ENCODE measurements around the gene TMX4. TPM values are rescaled to one million over a fixed set of nuclear protein-coding genes. Genes with fewer than 3 reads are reported as not detected.

TMX4 gene
- 10 to 100 TPM; 54.2 to 56.8 TPM for total RNA-seq
- 10 to 100 TPM; 15.8 to 16.9 TPM for polyA plus RNA-seq
- long read RNA-seq, donor 1, full-length matches to known transcripts: 215 of 237 reads
- long read RNA-seq, donor 1, partial matches to known transcripts: 3 of 237 reads
- long read RNA-seq, donor 1, other reads (novel, unspliced or antisense): 19 of 237 reads
- long read RNA-seq, donor 2, full-length matches to known transcripts: 29 of 43 reads
- long read RNA-seq, donor 2, partial matches to known transcripts: 6 of 43 reads
- long read RNA-seq, donor 2, other reads (novel, unspliced or antisense): 8 of 43 reads

- peak within 1 kb of the TSS; percentile 96 for H3K27ac ChIP-seq (ENCODE audit: low read depth in 1 of 2, low read length in 2 of 2)
- DNase-seq: peak; percentile 99
- H3K4me1 ChIP-seq (ENCODE audit: control insufficient read depth in 1 of 2, insufficient read depth in 2 of 2, low read length in 2 of 2): no peaks in the 10 kb centered on the region
- no peaks in the 10 kb centered on the region for H3K36me3 ChIP-seq (ENCODE audit: control insufficient read depth in 1 of 2, insufficient read depth in 2 of 2, low read length in 1 of 2)
- intact Hi-C loops (cut with DNase I): no loop called here
- no peaks in the 10 kb centered on the region for H3K27me3 ChIP-seq (ENCODE audit: control insufficient read depth in 1 of 2, insufficient read depth in 2 of 2, low read length in 1 of 2)
- peak within 1 kb of the TSS; percentile 87 to 90 for H3K4me3 ChIP-seq (ENCODE audit: low read length in 2 of 2)
- ATAC-seq (ENCODE audit: low FRiP score): peak; percentile 97
- H3K9me3 ChIP-seq (ENCODE audit: control insufficient read depth, low read length): no peaks in the 10 kb centered on the region
- 0% methylated on average over 73 to 83 of the region's 83 CpGs for WGBS, 2 donors
Observed at GRCh38 chr20:8019246-8019997, at the start of gene TMX4. TSS of gene TMX4 (minus strand) at chr20:8019761. CDS start at chr20:8019613, 148 bp downstream.

GRCh38 chr20:8067082-8067481 lies 47.5 kb upstream of the TMX4 start:
- intact Hi-C loops (cut with DNase I): no loop called here
- no peak for DNase-seq
- Histone ChIP-seq H3K36me3 (ENCODE audit: control insufficient read depth in 1 of 2, insufficient read depth in 2 of 2, low read length in 1 of 2) (no peaks in the 10 kb centered on the region), H3K4me1 (ENCODE audit: control insufficient read depth in 1 of 2, insufficient read depth in 2 of 2, low read length in 2 of 2) (no peaks in the 10 kb centered on the region), H3K4me3 (ENCODE audit: low read length in 2 of 2) (no peak overlapping the region), H3K27ac (ENCODE audit: low read depth in 1 of 2, low read length in 2 of 2) (no peak overlapping the region), H3K27me3 (ENCODE audit: control insufficient read depth in 1 of 2, insufficient read depth in 2 of 2, low read length in 1 of 2) (no peaks in the 10 kb centered on the region), H3K9me3 (ENCODE audit: control insufficient read depth, low read length) (no peaks in the 10 kb centered on the region)
- ATAC-seq (ENCODE audit: low FRiP score): no peak
- WGBS, 2 donors: 88 to 90% methylated on average over 5 of the region's 5 CpGs

GRCh38 chr20:8066662-8067061 lies 47.1 kb upstream of the TMX4 start:
- H3K36me3 ChIP-seq (ENCODE audit: control insufficient read depth in 1 of 2, insufficient read depth in 2 of 2, low read length in 1 of 2): no peaks in the 10 kb centered on the region
- WGBS, 2 donors: 79 to 91% methylated on average over 2 of the region's 2 CpGs
- ATAC-seq (ENCODE audit: low FRiP score): no peak
- H3K4me3 ChIP-seq (ENCODE audit: low read length in 2 of 2): no peak overlapping the region
- DNase-seq: no peak
- intact Hi-C loops (cut with DNase I): no loop called here
- no peak overlapping the region for H3K27ac ChIP-seq (ENCODE audit: low read depth in 1 of 2, low read length in 2 of 2)
- no peaks in the 10 kb centered on the region for H3K27me3 ChIP-seq (ENCODE audit: control insufficient read depth in 1 of 2, insufficient read depth in 2 of 2, low read length in 1 of 2)
- H3K9me3 ChIP-seq (ENCODE audit: control insufficient read depth, low read length): no peaks in the 10 kb centered on the region
- H3K4me1 ChIP-seq (ENCODE audit: control insufficient read depth in 1 of 2, insufficient read depth in 2 of 2, low read length in 2 of 2): no peaks in the 10 kb centered on the region

GRCh38 chr20:8065691-8066090 lies 46.1 kb upstream of the TMX4 start:
- intact Hi-C loops (cut with DNase I): no loop called here
- Histone ChIP-seq H3K27ac (ENCODE audit: low read depth in 1 of 2, low read length in 2 of 2) (no peak overlapping the region), H3K9me3 (ENCODE audit: control insufficient read depth, low read length) (no peaks in the 10 kb centered on the region), H3K27me3 (ENCODE audit: control insufficient read depth in 1 of 2, insufficient read depth in 2 of 2, low read length in 1 of 2) (no peaks in the 10 kb centered on the region), H3K4me1 (ENCODE audit: control insufficient read depth in 1 of 2, insufficient read depth in 2 of 2, low read length in 2 of 2) (no peaks in the 10 kb centered on the region), H3K36me3 (ENCODE audit: control insufficient read depth in 1 of 2, insufficient read depth in 2 of 2, low read length in 1 of 2) (no peaks in the 10 kb centered on the region), H3K4me3 (ENCODE audit: low read length in 2 of 2) (no peak overlapping the region)
- 68 to 77% methylated on average over 2 of the region's 2 CpGs for WGBS, 2 donors
- DNase-seq (no peak), ATAC-seq (ENCODE audit: low FRiP score) (no peak)

- H3K4me3 ChIP-seq (ENCODE audit: low read length in 2 of 2): no peak overlapping the region
- DNase-seq (no peak), ATAC-seq (ENCODE audit: low FRiP score) (no peak)
- intact Hi-C loops (cut with DNase I): no loop called here
- no peak overlapping the region for H3K27ac ChIP-seq (ENCODE audit: low read depth in 1 of 2, low read length in 2 of 2)
- WGBS, 2 donors: 22 to 29% methylated on average over 6 of the region's 6 CpGs
- no peaks in the 10 kb centered on the region for H3K9me3 ChIP-seq (ENCODE audit: control insufficient read depth, low read length)
- no peaks in the 10 kb centered on the region for H3K27me3 ChIP-seq (ENCODE audit: control insufficient read depth in 1 of 2, insufficient read depth in 2 of 2, low read length in 1 of 2)
- H3K36me3 ChIP-seq (ENCODE audit: control insufficient read depth in 1 of 2, insufficient read depth in 2 of 2, low read length in 1 of 2): no peaks in the 10 kb centered on the region
- no peaks in the 10 kb centered on the region for H3K4me1 ChIP-seq (ENCODE audit: control insufficient read depth in 1 of 2, insufficient read depth in 2 of 2, low read length in 2 of 2)
Observed at GRCh38 chr20:8062756-8063155, 43.2 kb upstream of the TMX4 start.

- no peak overlapping the region for H3K27ac ChIP-seq (ENCODE audit: low read depth in 1 of 2, low read length in 2 of 2)
- DNase-seq: no peak
- no peaks in the 10 kb centered on the region for H3K9me3 ChIP-seq (ENCODE audit: control insufficient read depth, low read length)
- ATAC-seq (ENCODE audit: low FRiP score): no peak
- intact Hi-C loops (cut with DNase I): no loop called here
- no peaks in the 10 kb centered on the region for H3K27me3 ChIP-seq (ENCODE audit: control insufficient read depth in 1 of 2, insufficient read depth in 2 of 2, low read length in 1 of 2)
- H3K4me3 ChIP-seq (ENCODE audit: low read length in 2 of 2): no peak overlapping the region
- no peaks in the 10 kb centered on the region for H3K36me3 ChIP-seq (ENCODE audit: control insufficient read depth in 1 of 2, insufficient read depth in 2 of 2, low read length in 1 of 2)
- 40 to 60% methylated on average over 5 of the region's 5 CpGs for WGBS, 2 donors
- no peaks in the 10 kb centered on the region for H3K4me1 ChIP-seq (ENCODE audit: control insufficient read depth in 1 of 2, insufficient read depth in 2 of 2, low read length in 2 of 2)
Observed at GRCh38 chr20:8061861-8062518, 42.4 kb upstream of the TMX4 start.

GRCh38 chr20:8060977-8061376 lies 41.4 kb upstream of the TMX4 start:
- intact Hi-C loops (cut with DNase I): no loop called here
- no peak for DNase-seq
- no peak for ATAC-seq (ENCODE audit: low FRiP score)
- no peak overlapping the region for H3K4me3 ChIP-seq (ENCODE audit: low read length in 2 of 2)
- H3K9me3 ChIP-seq (ENCODE audit: control insufficient read depth, low read length): no peaks in the 10 kb centered on the region
- no peaks in the 10 kb centered on the region for H3K27me3 ChIP-seq (ENCODE audit: control insufficient read depth in 1 of 2, insufficient read depth in 2 of 2, low read length in 1 of 2)
- H3K27ac ChIP-seq (ENCODE audit: low read depth in 1 of 2, low read length in 2 of 2): no peak overlapping the region
- no peaks in the 10 kb centered on the region for H3K36me3 ChIP-seq (ENCODE audit: control insufficient read depth in 1 of 2, insufficient read depth in 2 of 2, low read length in 1 of 2)
- H3K4me1 ChIP-seq (ENCODE audit: control insufficient read depth in 1 of 2, insufficient read depth in 2 of 2, low read length in 2 of 2): no peaks in the 10 kb centered on the region

- DNase-seq (no peak), ATAC-seq (ENCODE audit: low FRiP score) (no peak)
- Histone ChIP-seq H3K9me3 (ENCODE audit: control insufficient read depth, low read length) (no peaks in the 10 kb centered on the region), H3K4me3 (ENCODE audit: low read length in 2 of 2) (no peak overlapping the region), H3K27ac (ENCODE audit: low read depth in 1 of 2, low read length in 2 of 2) (no peak overlapping the region), H3K4me1 (ENCODE audit: control insufficient read depth in 1 of 2, insufficient read depth in 2 of 2, low read length in 2 of 2) (no peaks in the 10 kb centered on the region), H3K36me3 (ENCODE audit: control insufficient read depth in 1 of 2, insufficient read depth in 2 of 2, low read length in 1 of 2) (no peaks in the 10 kb centered on the region), H3K27me3 (ENCODE audit: control insufficient read depth in 1 of 2, insufficient read depth in 2 of 2, low read length in 1 of 2) (no peaks in the 10 kb centered on the region)
- WGBS, 2 donors: 69 to 72% methylated on average over 3 of the region's 3 CpGs
- intact Hi-C loops (cut with DNase I): no loop called here
Observed at GRCh38 chr20:8057871-8058270, 38.3 kb upstream of the TMX4 start.
